HG03378 (cell line): Measurements from ENCODE around the gene SCUBE1.

Source experiments
- ATAC-seq: cut with Tn5 transposase; IDR thresholded peaks from one replicate; pipeline ENCODE4 v1.9.1; 2021; ENCODE audit warnings: mild to moderate bottlenecking, moderate library complexity; ENCODE audit not compliant: unreplicated experiment

SCUBE1 gene

DNA sequence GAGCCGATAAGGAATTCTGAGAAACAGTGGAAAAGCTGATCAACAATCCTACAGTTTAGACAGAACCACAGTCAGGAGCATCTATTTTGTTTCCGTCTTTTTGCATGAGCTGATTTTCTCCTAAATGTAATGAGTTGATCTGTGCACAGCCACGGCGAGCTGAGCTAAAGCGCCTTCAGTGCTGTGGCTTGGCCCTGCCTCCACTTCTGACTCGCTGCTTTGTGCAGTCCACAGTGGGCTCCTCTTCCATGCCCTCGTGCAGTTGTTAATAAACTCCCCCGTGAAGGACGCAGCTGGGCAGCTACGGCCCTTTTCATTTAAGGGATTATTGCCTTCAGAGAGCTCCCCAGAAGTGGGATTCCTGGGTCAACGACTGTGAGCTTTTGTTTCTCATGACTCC is 39.4 kb downstream of the SCUBE1 start:
- ATAC-seq: no peak

DNA sequence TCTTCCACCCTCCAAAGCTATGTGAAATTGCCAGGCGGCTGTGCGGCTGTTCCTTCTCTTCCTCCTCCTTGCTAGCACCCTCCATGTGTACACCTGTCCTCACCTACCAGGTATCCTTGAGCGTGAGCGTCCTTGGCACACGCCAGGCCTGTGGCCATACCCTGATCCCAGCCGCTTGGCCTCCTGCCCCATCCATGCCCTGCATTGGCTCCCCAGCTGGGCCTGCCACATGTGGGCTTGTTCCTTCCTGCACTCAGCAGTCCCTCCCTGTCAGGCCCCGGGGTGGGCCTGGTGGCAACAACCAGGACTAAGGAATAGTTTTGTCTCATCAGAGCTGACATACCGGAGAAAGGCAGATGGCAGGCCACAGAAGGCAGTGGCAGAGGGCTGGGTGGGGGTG is 40.0 kb downstream of the SCUBE1 start:
- no peak for ATAC-seq

DNA sequence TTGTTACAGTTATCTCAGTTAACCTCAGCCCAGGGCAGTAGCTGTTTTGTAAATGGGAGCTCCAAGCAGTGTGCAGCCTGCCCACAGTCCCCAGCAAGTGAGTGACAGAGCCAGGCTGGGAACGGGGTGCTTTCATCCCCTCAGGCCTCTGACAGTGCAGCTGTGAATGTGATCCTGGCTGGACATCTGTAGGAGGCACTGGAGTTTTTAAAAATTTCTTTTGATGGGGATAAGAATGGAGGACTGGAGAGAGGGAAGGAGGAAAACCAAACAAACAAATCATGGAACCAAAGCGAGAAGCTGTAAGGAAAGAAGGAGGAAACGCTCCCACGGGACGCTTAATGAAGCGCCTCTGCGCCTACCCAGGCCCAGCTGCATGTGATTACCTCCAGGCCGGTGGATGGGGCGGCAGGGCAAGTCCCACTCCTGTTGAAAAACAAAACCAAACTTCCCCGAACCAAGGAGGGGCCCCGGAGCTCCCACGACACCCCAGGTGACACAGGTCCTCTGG is 40.6 kb downstream of the SCUBE1 start:
- no peak for ATAC-seq

DNA sequence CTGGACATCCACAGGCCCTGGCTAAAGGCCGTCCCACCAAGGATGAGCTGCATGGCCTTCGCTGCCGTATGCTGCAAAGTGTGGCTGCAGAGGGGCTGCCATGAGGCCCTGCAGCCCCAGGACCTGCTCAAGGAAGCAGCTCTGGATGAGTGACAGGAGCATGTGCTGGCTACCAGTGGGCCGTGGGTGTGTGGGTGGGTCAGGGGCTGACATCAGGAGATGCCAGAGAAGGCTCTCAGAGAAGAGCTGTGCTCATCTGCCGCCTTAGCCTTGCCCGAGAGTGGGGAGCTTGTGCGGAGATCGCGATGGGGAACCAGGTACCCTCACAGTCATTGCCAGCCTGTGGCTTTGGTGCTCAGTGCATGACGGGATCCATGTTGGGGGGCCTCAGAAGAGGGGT is 41.3 kb downstream of the SCUBE1 start:
- no peak for ATAC-seq

DNA sequence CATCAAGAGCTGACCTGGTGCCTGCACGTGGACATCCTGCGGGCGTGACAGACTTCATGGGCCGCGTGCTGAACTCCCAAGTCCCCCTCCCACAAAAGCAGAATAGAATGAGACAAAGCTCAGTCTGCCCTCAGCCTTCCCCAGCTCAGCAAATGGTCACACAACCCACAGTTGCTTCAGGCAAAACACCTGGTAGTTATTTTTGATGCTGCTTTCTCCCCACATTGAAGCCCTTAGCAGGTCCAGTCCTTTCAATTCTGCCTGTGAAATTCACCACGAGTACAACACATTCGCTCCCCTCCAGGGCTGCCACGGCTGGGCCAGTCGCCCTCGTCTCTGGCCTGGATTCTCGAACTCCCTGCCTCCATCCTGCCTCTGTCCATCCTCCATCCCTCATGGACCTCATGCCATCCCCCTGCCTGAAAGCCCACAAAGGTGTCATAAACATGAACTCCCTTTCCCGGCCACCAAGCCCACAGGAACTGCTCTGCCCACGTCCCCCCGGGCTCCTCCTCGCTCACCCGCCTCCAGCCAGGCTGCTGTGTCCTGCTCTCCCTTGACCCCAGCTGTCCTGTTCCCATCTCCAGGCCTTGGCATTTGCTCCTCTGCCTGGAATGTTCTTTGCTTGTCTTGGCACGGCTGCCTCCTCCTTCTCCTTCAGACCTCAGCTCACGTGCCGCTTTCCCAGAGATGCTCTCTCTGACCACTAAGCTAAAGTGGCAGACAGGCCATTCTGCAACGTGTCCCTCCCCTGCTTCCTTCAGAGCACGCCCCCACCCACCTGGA is 42.1 kb downstream of the SCUBE1 start:
- ATAC-seq: no peak

DNA sequence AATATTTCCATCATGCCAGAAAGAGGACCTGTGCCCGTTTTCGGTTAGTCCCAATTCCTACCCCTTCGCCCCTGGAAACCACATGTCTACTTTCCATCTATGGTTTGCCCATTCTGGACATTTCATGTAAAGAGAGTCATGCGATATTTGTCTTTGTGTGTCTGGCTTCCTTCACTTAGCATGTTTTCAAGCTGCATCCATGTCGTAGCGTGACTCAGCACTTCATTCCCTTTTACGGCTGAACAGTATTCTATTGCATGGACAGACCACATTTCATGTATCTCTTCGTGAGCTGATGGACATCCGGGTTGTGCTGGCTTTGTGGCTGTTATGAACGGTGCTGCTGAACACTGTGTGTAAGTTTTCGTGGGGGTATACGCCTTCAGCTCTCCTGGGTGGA is 43.4 kb downstream of the SCUBE1 start:
- ATAC-seq: no peak

DNA sequence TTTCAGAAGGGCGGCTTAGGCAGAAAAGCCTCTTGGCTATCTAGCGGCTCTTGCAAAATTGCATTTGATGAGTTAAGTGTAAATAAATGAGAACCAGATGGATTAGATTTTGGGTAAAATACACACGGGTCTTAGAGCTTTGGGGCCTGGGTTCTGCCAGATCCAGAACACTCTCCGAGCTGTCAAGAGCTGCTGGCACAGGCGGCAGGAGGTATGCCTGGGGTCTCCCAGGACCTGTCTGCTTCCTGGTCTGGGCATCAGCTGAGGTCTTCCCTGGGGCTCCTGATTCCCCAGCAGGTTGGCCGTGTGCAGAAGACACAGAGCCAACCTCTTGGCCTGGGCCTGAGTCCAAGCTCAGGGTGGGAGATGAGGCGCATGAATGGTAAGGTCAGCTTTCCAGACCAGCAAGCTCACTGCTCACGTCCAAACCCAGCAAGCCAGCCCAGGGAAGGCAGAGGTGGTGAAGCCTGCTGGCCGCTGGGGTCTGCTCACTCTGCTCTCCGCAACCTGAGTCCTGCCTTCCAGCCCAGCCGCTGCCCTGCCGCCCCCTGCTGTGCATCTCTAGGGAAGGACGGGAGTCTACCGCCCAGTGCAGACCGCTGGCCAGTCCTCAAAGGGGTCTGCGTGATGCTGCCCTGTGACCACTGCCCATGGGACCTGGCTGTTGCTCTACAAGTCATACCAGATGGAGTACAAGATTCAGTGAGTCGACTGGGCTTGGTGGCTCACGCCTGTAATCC is 44.9 kb downstream of the SCUBE1 start:
- no peak for ATAC-seq

DNA sequence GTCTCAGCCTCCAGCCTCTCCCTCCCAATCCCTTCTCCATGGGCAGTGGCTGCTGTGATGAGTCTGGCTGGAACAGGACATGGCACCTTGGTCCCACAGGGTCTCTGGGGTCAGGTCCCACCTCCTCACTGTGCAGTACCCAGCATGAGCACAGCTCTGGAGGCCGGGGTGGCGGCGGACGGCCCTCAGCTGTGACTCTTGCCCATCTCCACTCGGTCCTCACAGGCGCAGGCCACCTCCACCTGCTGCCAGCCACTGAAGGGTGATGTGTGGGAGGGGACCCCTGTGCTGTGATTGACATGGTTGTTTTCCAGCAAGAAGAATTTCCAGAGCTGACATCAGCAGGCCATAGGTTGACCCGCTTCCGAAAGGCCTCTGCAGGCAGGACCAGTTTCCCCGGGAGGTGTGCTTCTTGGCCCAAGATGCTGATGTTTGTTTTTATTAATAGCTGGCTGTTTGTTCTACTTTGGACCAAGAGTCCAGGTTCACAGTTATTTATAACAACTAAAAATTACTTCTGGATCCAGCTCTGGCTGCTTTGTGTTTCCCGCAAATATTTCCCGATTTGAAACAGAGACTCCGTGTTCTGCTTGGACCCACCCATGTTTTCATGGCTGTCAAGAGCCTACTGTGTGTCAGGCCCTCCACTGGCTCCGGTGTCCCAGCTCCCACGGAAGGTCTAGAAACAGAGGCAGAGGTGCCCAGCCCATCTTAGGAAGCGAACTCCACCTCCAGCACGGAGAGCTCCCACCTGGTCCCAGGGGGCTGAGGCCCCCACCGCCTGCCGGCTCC is 45.7 kb downstream of the SCUBE1 start:
- no peak for ATAC-seq

DNA sequence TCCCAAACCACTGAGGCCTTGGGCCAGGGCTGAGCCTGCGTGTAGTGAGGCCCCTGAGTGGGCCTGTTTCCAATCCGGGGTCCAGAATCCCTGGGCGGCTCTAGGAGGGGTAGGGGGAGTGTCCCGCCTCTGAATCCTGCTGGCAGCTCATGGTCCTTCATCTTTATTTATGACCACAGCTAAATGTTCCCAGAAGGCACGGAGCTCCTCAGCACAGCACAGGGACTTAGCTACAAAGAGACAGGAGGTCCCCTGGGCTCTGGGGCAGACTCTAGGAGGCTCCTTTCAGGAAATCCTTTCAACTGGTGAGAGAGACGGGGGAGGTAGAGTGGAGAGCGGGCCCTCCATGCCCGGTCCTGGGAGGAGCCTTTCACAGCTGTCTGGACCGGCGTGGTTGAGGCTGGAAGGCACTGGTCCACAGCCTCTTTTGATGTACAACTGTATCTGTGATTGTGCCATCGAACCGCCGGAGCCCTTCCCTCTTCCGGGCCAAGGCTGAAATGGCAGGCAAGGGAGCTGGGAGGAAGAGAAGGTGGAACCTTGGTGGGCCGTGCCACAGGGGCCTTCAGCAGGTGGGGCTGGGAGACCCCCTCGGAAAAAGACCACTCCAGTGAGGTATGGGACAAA is 46.8 kb downstream of the SCUBE1 start:
- no peak for ATAC-seq

DNA sequence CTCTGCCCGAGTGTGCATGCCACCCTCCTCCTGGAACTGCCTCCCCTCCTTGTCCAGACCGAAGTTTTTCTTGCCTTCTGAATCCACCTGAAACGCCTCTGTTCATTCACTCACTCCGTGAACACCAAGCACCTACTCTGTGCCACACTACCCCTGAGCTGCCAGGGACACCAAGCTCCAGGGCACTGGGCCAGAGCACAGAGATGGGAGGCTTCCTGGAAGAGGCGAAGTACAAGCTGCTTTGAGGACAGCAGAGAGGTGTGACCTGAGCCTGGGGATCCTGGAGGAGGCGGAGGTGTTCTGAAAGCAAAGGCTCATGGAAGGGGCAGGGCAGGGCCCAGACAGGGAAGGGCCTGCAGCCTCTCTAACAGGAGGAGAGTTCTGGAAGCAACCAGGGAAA is 47.5 kb downstream of the SCUBE1 start:
- no peak for ATAC-seq

DNA sequence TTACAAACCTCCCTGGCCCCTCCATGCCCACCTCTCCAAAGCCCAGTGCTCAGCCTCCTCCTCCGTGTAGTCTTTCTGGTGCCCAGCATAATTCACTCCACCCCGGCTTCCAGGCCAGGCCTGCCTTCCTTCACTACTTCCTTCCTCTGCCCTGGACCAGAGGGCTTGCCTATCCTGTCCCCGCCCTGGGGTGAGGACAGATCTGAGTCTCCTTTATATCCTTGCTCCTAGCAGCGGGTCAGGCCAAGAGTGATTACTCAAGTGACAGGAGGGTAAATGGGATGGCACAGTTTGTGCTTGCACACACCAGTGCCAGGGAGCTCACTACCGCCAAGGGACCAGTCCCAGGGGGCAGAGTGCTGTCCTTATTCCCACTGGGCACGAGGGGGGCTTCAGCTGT is 48.0 kb downstream of the SCUBE1 start:
- ATAC-seq: no peak

DNA sequence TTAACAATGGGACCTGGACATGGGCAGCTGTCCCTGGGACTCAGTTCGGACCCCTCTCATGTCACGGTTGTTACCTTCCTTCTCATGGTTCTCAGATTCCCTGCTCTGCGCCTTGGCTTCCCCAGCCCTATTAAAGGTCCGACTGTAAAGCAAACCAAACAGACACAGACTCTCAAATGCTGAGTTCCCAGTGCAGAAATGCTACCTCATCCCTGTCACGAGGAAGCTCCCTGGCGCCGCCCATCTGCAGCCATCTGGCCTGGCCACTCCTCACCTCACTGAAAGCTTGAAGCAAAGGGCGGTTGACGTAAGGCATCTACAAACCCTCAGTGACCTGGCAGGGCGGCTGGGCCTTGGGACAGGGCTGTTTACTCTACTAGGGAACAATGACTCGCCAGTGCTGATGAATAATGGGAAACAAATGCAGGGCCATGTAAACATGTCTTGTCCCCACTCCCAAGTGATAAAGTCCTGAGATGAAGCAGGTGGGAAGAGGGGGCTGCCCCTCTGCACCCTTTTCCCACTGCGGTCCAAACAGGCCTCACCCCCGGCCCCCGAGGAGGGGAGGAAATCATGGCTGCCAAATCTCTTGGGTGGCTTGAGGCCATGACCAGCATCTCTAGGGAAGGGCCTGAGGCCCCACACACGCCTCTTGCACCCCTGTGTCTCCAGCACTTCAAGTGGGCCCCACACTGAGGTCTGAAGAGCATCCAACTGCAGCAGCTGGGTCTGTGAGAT is 49.3 kb downstream of the SCUBE1 start:
- ATAC-seq: no peak

DNA sequence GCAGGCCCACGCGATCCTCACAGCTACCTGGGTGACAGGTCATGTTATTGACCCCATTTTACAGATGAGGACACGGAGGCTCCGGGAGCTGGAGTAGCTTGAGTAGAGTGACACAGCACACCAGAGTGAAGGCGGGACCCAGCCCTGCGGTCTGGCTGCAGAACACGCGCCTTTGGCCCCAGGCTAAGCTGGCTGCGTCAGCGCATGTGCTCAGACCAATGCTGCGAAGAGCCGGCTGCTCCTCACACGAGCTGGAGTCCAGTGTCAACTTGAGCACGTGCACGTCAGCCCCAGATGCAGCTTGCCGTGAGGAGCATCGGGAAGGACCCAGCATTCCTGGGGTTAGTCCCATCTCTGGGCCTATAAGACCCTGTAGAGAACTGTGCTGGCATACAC is 49.9 kb downstream of the SCUBE1 start:
- no peak for ATAC-seq

DNA sequence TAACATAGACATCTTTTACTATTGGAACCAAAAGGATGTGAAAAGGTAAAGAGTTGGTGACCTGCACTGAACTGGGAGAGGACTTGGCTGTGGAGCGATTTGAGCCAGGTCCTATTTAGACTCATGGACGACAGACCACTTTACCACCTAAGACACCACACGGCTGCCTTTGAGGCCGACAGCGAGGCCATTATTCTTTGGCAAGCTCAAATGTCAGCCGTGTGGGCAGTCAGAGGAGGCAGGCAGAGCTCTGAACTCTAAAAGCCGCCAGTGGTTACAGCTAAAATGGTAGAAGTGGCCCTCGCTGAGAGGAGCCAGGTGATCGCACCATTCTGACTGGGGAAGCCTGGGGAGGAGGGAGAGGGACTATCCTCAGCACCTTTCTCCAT is 50.5 kb downstream of the SCUBE1 start:
- ATAC-seq: no peak

DNA sequence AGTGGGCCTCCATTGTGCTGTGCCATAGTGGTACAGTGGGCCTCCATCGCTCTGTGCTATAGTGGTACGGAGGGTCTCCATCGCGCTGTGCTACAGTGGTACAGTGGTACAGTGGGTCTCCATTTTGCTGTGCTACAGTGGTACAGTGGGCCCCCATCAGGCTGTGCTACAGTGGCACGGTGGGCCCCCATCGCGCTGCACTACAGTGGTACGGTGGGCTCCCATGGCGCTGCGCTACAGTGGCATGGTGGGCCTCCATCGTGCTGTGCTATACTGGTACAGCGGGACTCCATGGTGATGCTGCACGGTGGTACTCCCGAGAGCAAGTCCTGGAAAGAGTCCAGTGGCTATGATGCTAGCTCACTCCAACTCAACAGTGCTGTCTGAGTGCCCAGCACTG is 51.8 kb downstream of the SCUBE1 start:
- ATAC-seq: no peak

DNA sequence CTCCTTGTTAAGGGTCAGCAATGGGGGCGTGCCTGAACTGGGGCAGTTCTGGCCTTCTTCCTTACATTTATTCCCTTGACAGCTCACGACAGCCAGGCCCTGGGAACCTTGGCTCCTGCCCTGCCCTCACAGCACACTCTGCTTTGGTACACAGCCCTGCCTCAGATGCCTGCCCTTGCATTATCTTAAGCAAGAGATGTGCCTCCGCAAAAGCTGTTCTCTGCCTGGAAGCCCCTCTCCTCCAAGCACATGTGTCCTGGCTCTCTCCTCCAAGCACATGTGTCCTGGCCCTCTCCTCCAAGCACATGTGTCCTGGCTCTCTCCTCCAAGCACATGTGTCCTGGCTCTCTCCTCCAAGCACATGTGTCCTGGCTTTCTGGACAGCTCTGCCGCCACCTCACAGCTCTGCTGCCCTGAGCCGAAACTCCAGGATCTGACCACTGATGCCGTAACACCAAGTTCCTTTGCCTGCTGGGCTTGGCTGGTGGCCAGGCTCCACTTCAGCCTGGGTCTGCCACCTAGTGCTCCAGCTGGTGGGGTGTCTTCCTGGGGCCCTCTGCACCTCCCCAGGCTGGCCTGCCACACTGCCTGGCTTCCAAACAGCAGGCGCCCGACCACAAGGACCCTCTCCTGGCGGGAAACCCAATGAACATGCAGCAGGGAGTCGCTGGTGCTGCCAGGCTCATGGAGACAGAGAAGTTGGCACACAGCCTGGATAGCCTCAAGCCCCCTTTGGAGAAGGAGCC is 53.0 kb downstream of the SCUBE1 start:
- no peak for ATAC-seq

DNA sequence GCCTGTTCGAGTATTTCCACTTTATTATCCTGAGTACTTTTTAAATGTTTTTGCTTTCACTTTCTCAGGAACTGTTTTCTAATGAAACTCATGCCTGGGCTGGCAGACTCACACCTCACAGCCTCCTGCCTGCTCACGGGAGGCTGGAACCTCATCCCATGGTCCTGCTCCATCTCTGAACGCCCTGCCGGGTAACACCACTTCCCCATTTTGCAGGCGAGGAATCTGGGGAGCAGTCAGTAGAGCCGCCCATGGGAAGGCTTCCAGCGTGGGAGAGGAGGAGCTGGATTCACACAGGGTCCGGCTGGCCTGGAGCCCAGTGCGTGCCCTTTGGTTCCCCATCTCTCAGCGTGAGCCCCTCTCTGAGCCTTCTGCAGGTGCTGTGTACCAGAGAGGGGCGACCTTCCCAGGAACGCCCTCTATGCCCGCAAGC is 53.6 kb downstream of the SCUBE1 start:
- ATAC-seq: no peak

DNA sequence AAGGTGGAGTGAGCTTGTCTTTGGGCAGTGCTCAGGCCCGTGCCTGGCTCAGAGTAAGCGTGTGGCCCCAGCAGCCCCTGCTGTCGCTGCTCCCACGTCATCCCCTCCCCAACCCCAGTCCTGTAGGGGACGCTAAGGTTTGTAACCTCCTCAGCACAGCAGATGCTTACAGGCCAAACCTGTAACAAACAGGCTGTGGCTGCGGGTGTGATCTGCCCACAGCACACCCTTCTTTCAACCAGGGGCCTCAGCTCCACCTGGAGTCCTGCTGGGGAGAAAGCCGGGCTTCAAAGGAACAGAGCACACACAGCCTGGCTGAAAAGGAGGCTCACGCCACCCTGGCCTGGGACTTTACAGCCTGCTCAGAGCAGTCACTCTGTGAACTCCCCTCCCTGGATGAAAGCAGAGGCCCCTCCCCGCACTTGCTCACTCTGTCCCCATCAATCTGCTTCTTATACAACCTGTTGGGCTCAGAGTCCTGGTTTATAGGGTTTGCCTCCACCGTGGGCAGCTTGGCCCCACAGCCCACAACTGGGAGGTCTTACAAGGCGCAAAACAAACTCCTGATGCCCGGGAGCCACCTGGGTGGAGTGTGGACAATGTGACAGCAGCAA is 54.3 kb downstream of the SCUBE1 start:
- no peak for ATAC-seq

DNA sequence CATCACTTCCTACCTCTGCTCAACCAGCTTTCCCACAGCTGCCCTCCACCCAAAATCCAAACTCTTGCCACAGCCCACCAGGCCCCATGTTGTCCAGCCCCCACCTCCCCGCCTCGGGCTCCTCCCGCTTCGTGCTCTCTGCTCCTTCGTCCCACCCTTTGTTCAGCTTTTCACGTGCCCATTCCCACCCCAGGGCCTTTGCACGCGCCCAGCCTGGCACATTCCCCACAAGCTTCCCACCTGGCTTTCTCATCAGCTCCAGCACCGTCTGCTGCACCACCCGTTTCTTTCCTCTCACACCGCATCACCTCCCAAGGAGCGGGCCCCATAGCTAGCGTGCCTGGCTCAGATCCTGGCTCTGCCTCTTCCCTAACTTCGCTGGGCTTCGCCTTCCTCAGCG is 54.8 kb downstream of the SCUBE1 start:
- no peak for ATAC-seq
